CD4-positive, alpha-beta T cell treated with Interleukin-4 for 4 hours (primary cell): Measurements from ENCODE around the gene CLPSL2.
"Not testable (repeated sequence)": the region's sequence is repeated elsewhere in the genome, so short reads cannot be mapped to it uniquely, and the experiment has no call there.

Experiments
- DNase-seq: peaks from one replicate; pipeline ENCODE4 v3.0.0-alpha.2; 2020

CLPSL2 gene

GRCh38 chr6:35776364-35777215, at the start of gene CLPSL2:
CLPSL2 (plus strand) TSS chr6:35776598; CDS start chr6:35776619, 21 bp downstream.
- DNase-seq: no peak

- no peak for DNase-seq
Measured at GRCh38 chr6:35727231-35727934, 49.0 kb upstream of the CLPSL2 start.

- peak; percentile 93 for DNase-seq
Measured at GRCh38 chr6:35727935-35728682, 48.3 kb upstream of the CLPSL2 start.

- peak; percentile 22 for DNase-seq
Measured at GRCh38 chr6:35728683-35729678, 47.4 kb upstream of the CLPSL2 start.

GRCh38 chr6:35729722-35730121, 46.7 kb upstream of the CLPSL2 start:
- no peak for DNase-seq

- DNase-seq: no peak
Measured at GRCh38 chr6:35730745-35731413, 45.5 kb upstream of the CLPSL2 start.

- peak; percentile 83 for DNase-seq
Measured at GRCh38 chr6:35731414-35731735, 45.0 kb upstream of the CLPSL2 start.

GRCh38 chr6:35731736-35732532, 44.5 kb upstream of the CLPSL2 start:
- peak; percentile 89 for DNase-seq

- no peak for DNase-seq
Measured at GRCh38 chr6:35733633-35734032, 42.8 kb upstream of the CLPSL2 start.

GRCh38 chr6:35734319-35734718, 42.1 kb upstream of the CLPSL2 start:
- DNase-seq: not testable (repeated sequence)

GRCh38 chr6:35735452-35735851, 40.9 kb upstream of the CLPSL2 start:
- DNase-seq: no peak

GRCh38 chr6:35736253-35736894, 40.0 kb upstream of the CLPSL2 start:
- DNase-seq: peak; percentile 85

- DNase-seq: no peak
Measured at GRCh38 chr6:35736982-35737412, 39.4 kb upstream of the CLPSL2 start, which contains the start of gene ARMC12. ARMC12 (plus strand) TSS chr6:35737032; CDS start chr6:35737109, 77 bp downstream.

GRCh38 chr6:35737413-35738211, 38.8 kb upstream of the CLPSL2 start:
- peak; percentile 78 for DNase-seq

- DNase-seq: no peak
Measured at GRCh38 chr6:35739645-35740524, 36.5 kb upstream of the CLPSL2 start.

- no peak for DNase-seq
Measured at GRCh38 chr6:35742842-35743241, 33.6 kb upstream of the CLPSL2 start.

GRCh38 chr6:35745509-35745908, 30.9 kb upstream of the CLPSL2 start:
- no peak for DNase-seq

GRCh38 chr6:35746516-35746915, 29.9 kb upstream of the CLPSL2 start:
- DNase-seq: no peak
